Activated T-helper 1 cell treated with Interleukin-2 at 50 U/mL for 16 hours (primary cell): Measurements from ENCODE around the gene MAS1L.

Experiments
- DNase-seq: peaks from one replicate; pipeline ENCODE4 v3.0.0-alpha.2; 2020; ENCODE audit warnings: low read depth

Gene MAS1L, protein sequence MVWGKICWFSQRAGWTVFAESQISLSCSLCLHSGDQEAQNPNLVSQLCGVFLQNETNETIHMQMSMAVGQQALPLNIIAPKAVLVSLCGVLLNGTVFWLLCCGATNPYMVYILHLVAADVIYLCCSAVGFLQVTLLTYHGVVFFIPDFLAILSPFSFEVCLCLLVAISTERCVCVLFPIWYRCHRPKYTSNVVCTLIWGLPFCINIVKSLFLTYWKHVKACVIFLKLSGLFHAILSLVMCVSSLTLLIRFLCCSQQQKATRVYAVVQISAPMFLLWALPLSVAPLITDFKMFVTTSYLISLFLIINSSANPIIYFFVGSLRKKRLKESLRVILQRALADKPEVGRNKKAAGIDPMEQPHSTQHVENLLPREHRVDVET

DNA sequence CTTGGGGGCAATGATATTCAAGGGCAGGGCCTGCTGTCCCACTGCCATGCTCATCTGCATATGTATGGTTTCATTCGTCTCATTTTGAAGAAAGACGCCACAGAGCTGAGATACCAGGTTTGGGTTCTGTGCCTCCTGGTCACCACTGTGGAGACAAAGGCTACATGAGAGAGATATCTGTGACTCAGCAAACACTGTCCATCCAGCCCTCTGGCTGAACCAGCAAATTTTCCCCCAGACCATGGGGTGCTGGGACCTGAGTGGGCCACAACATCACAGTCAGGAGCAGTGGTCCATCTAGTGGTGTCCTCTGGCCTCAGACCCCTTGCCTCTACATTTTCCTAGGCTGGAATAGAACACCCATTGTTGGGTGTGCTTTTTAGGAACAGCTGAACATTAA is at the start of gene MAS1L:
Gene MAS1L (minus strand): TSS at position 297 of the 400 bp plus-strand sequence. CDS start 54 bp downstream, at position 243.
- DNase-seq, result no peak

GRCh38 chr6:29532320-29532951 is 44.7 kb upstream of the MAS1L start:
- DNase-seq, result no peak

GRCh38 chr6:29531668-29532067 is 43.9 kb upstream of the MAS1L start:
- DNase-seq, result no peak

DNA sequence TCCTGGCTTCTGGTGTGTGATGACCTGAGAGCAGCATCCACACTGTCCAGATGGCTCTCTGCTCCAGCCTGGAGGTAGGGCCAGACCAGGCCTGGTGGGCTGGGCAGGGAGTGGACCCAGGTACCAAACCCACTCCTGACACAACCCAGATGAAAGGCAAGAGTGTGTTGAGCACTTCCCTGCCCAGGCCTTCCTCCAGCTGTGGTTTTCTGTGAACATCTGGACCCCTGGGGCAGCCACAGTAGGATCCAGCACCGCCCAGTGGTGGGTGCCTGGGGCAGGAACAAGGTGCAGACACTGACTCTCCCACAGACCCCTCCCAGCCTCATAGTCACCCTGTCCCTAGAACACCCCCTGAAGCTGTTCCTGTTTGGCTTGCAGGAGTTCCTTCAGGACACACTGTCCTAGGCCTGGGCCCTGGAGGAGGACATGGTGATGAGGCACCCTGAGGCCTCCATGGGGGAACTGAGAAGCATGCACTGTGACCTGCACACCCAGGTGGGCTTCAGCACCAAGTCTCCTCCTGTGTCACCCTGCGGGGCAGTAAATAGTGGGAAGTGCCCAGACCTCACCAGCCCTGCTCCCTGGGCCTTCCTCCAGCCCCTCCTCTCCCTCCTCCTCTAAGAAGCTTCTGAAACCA is 43.0 kb upstream of the MAS1L start:
- no peak for DNase-seq

DNA sequence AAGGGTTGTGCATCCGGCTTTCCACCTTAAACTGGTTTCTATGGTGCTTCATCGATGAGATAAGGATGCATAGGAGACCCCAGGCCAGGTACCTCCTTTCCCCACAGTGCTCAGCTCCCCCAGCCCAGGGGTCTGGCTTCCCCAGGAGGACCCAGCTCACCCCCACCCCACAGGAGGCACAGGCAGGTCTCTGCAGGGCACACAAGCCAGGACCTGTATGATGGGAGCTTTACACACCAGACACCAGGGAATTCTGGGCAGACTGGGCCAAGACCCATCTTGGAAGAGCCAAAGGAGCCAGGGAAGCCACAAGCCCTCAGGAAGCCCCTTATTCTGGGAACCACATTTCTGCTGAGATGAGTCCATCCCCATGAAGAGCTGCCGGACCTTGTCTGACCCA is 42.2 kb upstream of the MAS1L start:
- DNase-seq, result no peak

- DNase-seq, result no peak
These were observed 41.3 kb upstream of the MAS1L start for GRCh38 chr6:29528988-29529560.

DNA sequence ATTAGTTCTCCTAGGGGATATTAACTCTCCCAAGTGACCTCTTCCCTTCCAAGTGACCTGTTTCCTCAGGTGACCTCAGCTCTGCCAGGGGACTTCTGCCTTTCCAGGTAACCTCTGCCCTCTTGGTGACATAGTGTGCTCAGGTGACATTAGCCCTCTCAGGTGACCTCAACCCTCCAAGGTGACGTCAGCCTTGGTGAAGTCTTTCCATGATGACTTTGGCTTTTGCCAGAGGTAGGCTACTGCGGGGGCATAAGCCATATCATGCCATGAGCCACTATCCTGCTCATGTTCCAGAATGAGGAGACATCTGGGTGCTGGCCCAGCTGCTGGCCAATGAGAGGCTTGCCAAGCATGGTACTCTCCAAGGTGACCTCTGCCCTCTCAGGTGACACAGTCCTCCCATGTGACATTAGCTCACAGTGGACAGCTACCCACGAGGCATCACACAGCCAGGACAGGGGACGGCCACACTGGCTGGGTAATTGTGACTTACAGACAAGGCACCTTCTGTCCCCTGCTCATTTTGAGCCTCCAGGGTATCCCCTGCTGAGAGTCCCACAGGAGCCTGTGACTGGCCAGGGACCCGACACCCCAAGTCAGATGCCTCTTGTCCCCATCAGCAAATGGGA is 40.7 kb upstream of the MAS1L start:
- DNase-seq, result no peak

DNA sequence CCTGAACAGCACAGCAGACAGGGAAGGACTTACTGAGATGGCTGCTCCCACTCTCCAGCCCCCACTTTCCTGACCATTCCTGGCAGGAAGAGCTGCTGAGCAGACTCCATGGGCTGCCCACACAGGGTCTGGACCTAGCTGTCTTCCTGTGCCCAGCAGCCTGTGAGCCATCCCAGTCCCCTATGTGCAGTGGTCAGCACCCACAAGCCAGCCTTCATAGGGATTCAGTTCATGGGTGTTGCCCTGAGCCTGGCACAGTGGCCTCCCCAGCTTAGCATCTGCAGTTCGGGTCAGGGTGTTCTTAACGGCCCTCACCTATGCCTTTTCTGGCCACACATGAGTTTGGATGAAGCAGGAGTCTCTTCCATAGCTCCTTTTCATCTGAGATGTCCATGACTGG is 39.8 kb upstream of the MAS1L start:
- DNase-seq, result no peak

- no peak for DNase-seq
These were observed 39.4 kb upstream of the MAS1L start for GRCh38 chr6:29527126-29527525.

DNA sequence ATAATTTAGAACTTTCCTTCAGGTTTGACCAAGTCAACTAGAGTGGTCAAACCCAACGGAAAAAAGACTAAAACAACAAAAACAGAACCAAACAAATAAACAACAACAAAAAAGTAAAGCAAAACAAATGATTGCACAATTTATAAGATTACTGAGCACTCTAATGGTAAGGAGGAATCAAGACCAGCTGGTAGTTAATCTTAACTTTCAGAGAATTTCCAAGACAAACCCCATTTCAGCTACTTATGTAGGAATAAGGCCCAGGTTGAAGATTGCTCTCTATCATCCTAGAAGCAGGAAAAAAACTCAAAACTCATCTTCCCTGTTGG is 37.5 kb upstream of the MAS1L start:
- no peak for DNase-seq

DNA sequence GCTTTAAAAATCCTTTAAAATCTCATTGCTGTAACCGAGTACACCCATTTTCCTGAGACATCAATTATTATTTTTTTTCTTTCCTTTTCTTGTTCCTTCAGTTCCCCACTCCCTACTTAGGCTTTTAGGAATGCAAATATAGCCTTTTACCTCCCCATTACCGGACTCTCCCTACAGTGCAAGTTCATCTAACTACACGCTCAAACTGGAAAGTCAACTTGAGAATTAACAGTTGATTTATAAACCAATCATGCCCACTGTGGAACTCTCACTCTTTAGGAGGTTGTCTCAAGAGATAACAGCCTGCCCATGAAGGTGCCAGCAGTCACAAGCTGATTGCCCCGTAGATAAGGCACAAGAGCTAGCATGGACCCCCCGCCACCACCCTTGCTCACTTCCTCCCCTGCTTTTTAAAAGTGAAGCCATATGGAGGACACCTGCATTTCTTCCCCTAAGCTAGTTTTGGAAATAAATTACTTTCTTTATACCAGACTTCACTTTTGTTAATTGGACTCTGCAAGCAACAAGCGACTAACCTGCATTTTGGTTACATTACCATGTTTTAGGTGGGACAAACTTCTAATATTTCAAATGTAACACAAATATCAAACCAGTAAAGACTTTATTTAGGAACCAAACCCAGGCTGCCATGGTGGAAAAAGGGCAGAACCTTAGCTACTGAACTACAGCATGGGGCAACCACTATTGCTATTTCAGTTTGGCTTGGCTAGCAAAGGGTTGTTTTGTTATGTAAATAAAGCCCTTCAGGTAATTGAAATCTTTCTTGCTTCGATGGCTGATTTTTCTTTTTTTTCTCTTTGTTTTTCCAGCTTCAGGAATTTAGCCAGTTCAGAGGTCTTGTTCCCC is 36.9 kb upstream of the MAS1L start:
- DNase-seq, result no peak

DNA sequence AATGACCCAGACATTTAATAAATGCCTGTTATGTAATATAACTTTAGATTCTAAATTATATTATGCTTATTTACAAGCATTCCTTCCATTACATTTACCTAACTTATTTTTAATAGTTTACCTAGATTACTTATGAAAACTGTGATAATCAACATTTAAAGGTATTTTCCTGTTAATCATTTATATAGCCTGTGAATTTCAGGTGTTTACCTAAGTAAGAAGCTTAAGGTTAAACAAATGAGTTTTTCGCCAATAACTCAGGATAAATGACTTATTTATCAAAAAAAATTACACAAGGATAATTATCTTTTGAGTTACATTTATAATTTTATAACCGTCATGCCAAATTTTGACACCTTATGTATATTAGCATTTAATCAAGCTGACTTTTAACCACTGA is 36.3 kb upstream of the MAS1L start:
- DNase-seq, result no peak

- no peak for DNase-seq
These were observed 34.5 kb upstream of the MAS1L start for GRCh38 chr6:29522227-29522626.

GRCh38 chr6:29521006-29521680 is 33.4 kb upstream of the MAS1L start:
- DNase-seq, result no peak

GRCh38 chr6:29520232-29520631 is 32.5 kb upstream of the MAS1L start:
- DNase-seq, result no peak

DNA sequence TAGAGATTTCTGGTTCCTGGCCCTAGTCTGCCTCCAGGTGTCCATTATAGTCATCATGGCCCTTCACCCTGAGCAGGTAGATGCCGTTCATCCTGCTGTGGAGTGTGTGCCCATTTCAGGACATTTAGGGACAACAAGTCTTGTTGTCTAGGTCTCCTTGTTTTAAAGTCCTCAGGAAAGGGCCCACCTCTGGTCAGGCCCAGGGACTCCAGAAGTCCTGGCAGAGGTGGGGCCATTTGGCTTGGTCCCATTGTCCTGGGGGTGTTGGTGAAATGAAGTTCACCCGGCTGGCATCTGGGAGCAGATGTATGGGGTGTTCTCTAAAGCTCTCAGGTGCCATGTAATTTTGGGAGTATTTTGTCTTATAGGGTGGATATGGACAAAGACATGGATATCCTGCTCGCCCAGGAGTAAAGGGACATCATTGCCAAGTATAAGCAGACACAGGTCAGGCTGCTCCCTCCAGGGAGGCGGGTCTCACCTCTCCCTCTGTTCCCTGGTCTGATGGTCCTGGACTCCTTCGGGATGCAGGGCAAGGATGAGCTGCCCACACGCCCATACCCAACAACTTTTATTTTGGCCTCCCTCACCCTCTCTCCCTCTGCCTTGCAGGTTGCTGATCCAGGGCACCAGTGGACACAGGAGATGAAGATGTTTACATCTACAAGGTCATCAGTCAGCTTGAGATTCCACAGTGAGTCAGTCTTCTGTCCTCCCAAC is 31.7 kb upstream of the MAS1L start:
- no peak for DNase-seq

DNA sequence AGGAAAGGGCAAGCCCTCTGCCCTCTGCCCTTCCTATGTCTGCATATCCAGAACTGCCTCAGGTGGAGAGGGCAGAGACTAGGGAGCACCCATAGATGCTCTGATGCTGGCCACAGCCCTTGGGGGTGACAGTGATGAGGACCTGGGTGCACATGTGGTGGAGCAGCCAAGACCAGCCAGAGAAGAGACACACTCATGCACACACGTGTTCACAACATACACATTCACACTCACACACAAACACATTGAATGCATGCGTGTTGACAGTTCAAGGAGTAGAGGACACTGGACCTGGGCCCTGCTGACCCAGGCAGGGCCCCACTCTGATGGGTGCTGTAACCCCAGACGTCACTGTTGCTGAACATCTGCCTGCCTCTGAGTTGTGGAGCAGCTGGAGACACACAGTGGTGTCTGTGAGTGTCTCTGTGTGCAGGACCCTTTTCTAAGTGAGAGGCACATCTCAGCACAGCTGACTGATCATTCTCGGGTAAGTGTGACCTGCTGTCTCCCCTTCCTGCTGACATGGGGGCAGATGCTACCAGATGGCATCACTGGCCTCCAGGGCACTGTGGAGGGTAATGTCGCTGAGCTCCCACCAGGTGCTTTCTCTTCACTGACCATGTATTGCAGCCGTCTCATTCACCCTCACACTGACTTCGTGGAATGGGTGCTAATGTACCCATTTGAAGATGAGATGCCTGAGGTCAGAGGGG is 30.1 kb upstream of the MAS1L start:
- no peak for DNase-seq

GRCh38 chr6:29517245-29517644 is 29.5 kb upstream of the MAS1L start:
- no peak for DNase-seq

GRCh38 chr6:29516108-29516507 is 28.4 kb upstream of the MAS1L start:
- no peak for DNase-seq
